ENCODE measurements around the gene OPTC. TPM values are rescaled to one million over a fixed set of nuclear protein-coding genes. Genes with fewer than 3 reads are reported as not detected.
"Not testable (repeated sequence)": the region's sequence is repeated elsewhere in the genome, so short reads cannot be mapped to it uniquely, and the experiment has no call there.

Gene OPTC
- not detected for polyA plus RNA-seq (2012; ENCODE audit: insufficient read depth, insufficient read length)

GRCh38 chr1:203493901-203494300 is at the start of gene OPTC:
Gene OPTC, plus strand, starts transcription at chr1:203494153. Its CDS starts 1,853 bp downstream, at chr1:203496006.
- no peak for DNase-seq (ENCODE audit: low read depth, low spot score)
- no peak within 1 kb of the TSS for H3K4me3 ChIP-seq (ENCODE audit: low read length)

GRCh38 chr1:203444171-203444576 is 49.8 kb upstream of the OPTC start:
- no peak for DNase-seq (ENCODE audit: low read depth, low spot score)

GRCh38 chr1:203447151-203447550 is 46.8 kb upstream of the OPTC start:
- no peak for DNase-seq (ENCODE audit: low read depth, low spot score)
- no peak overlapping the region for H3K4me3 ChIP-seq (ENCODE audit: low read length)

More at GRCh38 chr1:203444171-203444576, 49.8 kb upstream of the OPTC start:
- H3K4me3 ChIP-seq (ENCODE audit: low read length) = no peak overlapping the region

- DNase-seq (ENCODE audit: low read depth, low spot score); H3K4me3 ChIP-seq (ENCODE audit: low read length): not testable (repeated sequence)
Observed at GRCh38 chr1:203447598-203447997, 46.4 kb upstream of the OPTC start.

GRCh38 chr1:203448521-203449061 is 45.4 kb upstream of the OPTC start:
- no peak for DNase-seq (ENCODE audit: low read depth, low spot score)
- H3K4me3 ChIP-seq (ENCODE audit: low read length) = no peak overlapping the region

GRCh38 chr1:203450001-203450400 is 44.0 kb upstream of the OPTC start:
- no peak overlapping the region for H3K4me3 ChIP-seq (ENCODE audit: low read length)

GRCh38 chr1:203450479-203451149 is 43.3 kb upstream of the OPTC start:
- no peak overlapping the region for H3K4me3 ChIP-seq (ENCODE audit: low read length)
- no peak for DNase-seq (ENCODE audit: low read depth, low spot score)

More at GRCh38 chr1:203450001-203450400, 44.0 kb upstream of the OPTC start:
- no peak for DNase-seq (ENCODE audit: low read depth, low spot score)

GRCh38 chr1:203451836-203452784 is 41.8 kb upstream of the OPTC start:
- H3K4me3 ChIP-seq (ENCODE audit: low read length) = no peak overlapping the region
- DNase-seq (ENCODE audit: low read depth, low spot score) = no peak

GRCh38 chr1:203453016-203453415 is 40.9 kb upstream of the OPTC start:
- no peak for DNase-seq (ENCODE audit: low read depth, low spot score)
- no peak overlapping the region for H3K4me3 ChIP-seq (ENCODE audit: low read length)

GRCh38 chr1:203453616-203454015 is 40.3 kb upstream of the OPTC start:
- H3K4me3 ChIP-seq (ENCODE audit: low read length) = no peak overlapping the region
- no peak for DNase-seq (ENCODE audit: low read depth, low spot score)

GRCh38 chr1:203454986-203455471 is 38.9 kb upstream of the OPTC start:
- H3K4me3 ChIP-seq (ENCODE audit: low read length) = no peak overlapping the region
- no peak for DNase-seq (ENCODE audit: low read depth, low spot score)

GRCh38 chr1:203455706-203456105 is 38.2 kb upstream of the OPTC start:
- no peak for DNase-seq (ENCODE audit: low read depth, low spot score)
- no peak overlapping the region for H3K4me3 ChIP-seq (ENCODE audit: low read length)

- H3K4me3 ChIP-seq (ENCODE audit: low read length) = no peak overlapping the region
- no peak for DNase-seq (ENCODE audit: low read depth, low spot score)
Observed at GRCh38 chr1:203456577-203456976, 37.4 kb upstream of the OPTC start.

- H3K4me3 ChIP-seq (ENCODE audit: low read length) = no peak overlapping the region
- DNase-seq (ENCODE audit: low read depth, low spot score) = no peak
Observed at GRCh38 chr1:203458078-203458477, 35.9 kb upstream of the OPTC start.

- no peak for DNase-seq (ENCODE audit: low read depth, low spot score)
Observed at GRCh38 chr1:203459671-203460201, 34.2 kb upstream of the OPTC start.

GRCh38 chr1:203461717-203462116 is 32.2 kb upstream of the OPTC start:
- no peak overlapping the region for H3K4me3 ChIP-seq (ENCODE audit: low read length)
- no peak for DNase-seq (ENCODE audit: low read depth, low spot score)

More at GRCh38 chr1:203459671-203460201, 34.2 kb upstream of the OPTC start:
- no peak overlapping the region for H3K4me3 ChIP-seq (ENCODE audit: low read length)

GRCh38 chr1:203462143-203462542 is 31.8 kb upstream of the OPTC start:
- H3K4me3 ChIP-seq (ENCODE audit: low read length) = no peak overlapping the region
- no peak for DNase-seq (ENCODE audit: low read depth, low spot score)

GRCh38 chr1:203462878-203463277 is 31.1 kb upstream of the OPTC start:
- DNase-seq (ENCODE audit: low read depth, low spot score) = no peak
- no peak overlapping the region for H3K4me3 ChIP-seq (ENCODE audit: low read length)

GRCh38 chr1:203463469-203464062 is 30.4 kb upstream of the OPTC start:
- DNase-seq (ENCODE audit: low read depth, low spot score) = no peak
- H3K4me3 ChIP-seq (ENCODE audit: low read length) = no peak overlapping the region
